Measurements from ENCODE around the gene EDAR.

DNA sequence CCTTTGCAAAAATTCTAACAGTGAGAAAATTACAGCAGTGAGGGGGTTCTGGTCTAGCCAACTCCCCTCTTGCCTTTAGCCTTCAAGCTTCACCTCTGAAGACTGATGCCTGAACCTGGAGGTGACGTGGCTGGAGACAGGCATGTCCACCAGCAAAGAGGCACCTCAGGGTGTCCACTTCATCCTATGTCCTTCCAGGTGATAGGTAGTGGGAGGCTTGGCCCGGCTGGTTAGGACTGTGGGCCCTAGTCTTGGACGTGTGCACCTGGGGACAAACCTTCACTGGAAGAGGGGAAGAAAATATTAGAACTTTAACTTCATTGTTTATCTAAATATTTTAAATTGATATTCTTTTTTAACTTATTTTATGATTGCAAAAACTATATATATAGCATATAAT is 35.5 kb upstream of the EDAR start:
- TF ChIP-seq, protein P1, sequence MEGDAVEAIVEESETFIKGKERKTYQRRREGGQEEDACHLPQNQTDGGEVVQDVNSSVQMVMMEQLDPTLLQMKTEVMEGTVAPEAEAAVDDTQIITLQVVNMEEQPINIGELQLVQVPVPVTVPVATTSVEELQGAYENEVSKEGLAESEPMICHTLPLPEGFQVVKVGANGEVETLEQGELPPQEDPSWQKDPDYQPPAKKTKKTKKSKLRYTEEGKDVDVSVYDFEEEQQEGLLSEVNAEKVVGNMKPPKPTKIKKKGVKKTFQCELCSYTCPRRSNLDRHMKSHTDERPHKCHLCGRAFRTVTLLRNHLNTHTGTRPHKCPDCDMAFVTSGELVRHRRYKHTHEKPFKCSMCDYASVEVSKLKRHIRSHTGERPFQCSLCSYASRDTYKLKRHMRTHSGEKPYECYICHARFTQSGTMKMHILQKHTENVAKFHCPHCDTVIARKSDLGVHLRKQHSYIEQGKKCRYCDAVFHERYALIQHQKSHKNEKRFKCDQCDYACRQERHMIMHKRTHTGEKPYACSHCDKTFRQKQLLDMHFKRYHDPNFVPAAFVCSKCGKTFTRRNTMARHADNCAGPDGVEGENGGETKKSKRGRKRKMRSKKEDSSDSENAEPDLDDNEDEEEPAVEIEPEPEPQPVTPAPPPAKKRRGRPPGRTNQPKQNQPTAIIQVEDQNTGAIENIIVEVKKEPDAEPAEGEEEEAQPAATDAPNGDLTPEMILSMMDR (conservative IDR thresholded peaks at IDR 0.05; ENCODE audit: low read depth, low read length): no peak
- TF ChIP-seq BHLHE40 (IDR thresholded peaks at IDR 0.05; ENCODE audit: low read depth, low read length) (no peak), RFX5 (IDR thresholded peaks at IDR 0.05; ENCODE audit: low read depth, low read length) (no peak), POLR2A (IDR thresholded peaks at IDR 0.05; ENCODE audit: low read depth, low read length) (no peak)

All from IMR-90 (cell line).